H1 (cell line): ENCODE data around the gene C20orf202. TPM values are rescaled to one million over a fixed set of nuclear protein-coding genes. Genes with fewer than 3 reads are reported as not detected.
A peak's percentile ranks its signal among the peaks of the same experiment; 100 is the strongest.

ENCODE experiments used
- CTCF ChIA-PET: fragments of 300-600 bp; sonication (Branson Sonifier 250); formaldehyde crosslinking; loops from one replicate; lab custom pipeline; 2021; ENCODE audit not compliant: partially characterized antibody; lab: Charles Lee
- POLR2A ChIA-PET: fragments of 300-600 bp; sonication (Branson Sonifier 250); formaldehyde crosslinking; loops from one replicate; lab custom pipeline; 2021; ENCODE audit warnings: inconsistent platforms; ENCODE audit not compliant: partially characterized antibody; lab: Charles Lee
- DNase-seq, 2 experiments: peaks; one replicate each; pipeline versions ENCODE4 v3.0.0 to v3.0.0-alpha.2; 2010 to 2022; ENCODE audit warnings: low spot score in 2 of 2, low read depth in 1 of 2, mixed read lengths in 1 of 2
- FAIRE-seq: peaks from 2 replicates; lab custom pipeline; 2011; peaks lifted over from hg19 to GRCh38; lab: Jason Lieb, UNC
- H2AFZ ChIP-seq: 2 replicates; pipeline ENCODE4 v1.8.1; 2012; ENCODE audit warnings: low read length, inconsistent platforms
- H2AK5ac ChIP-seq: 2 replicates; pipeline ENCODE4 v1.6.1; 2013; ENCODE audit warnings: low read depth, low read length
- H2BK120ac ChIP-seq: replicated peaks from 2 replicates; pipeline ENCODE3; 2013; ENCODE audit warnings: low read depth, low read length, inconsistent platforms
- H2BK12ac ChIP-seq: 2 replicates; pipeline ENCODE4 v1.6.1; 2013; ENCODE audit warnings: low read depth, low read length
- H2BK15ac ChIP-seq: 2 replicates; pipeline ENCODE4 v1.6.1; 2013; ENCODE audit warnings: low read length
- H2BK20ac ChIP-seq: 2 replicates; pipeline ENCODE4 v1.6.1; 2013; ENCODE audit warnings: low read length
- H2BK5ac ChIP-seq: 2 replicates; pipeline ENCODE4 v1.6.1; 2013; ENCODE audit warnings: low read depth, low read length
- H3K14ac ChIP-seq: 2 replicates; pipeline ENCODE4 v1.6.1; 2013; ENCODE audit warnings: inconsistent platforms; ENCODE audit not compliant: insufficient read length
- H3K18ac ChIP-seq: 2 replicates; pipeline ENCODE4 v1.6.1; 2013; ENCODE audit warnings: low read length; ENCODE audit errors: extremely low read depth
- H3K23ac ChIP-seq: 2 replicates; pipeline ENCODE4 v1.6.1; 2013; ENCODE audit warnings: inconsistent platforms; ENCODE audit not compliant: insufficient read length
- H3K23me2 ChIP-seq: 2 replicates; pipeline ENCODE4 v1.6.1; 2013; ENCODE audit warnings: low read depth, low read length
- H3K27ac ChIP-seq: 2 replicates; pipeline ENCODE4 v1.6.1; 2011; ENCODE audit warnings: low read depth, low read length, inconsistent platforms
- H3K27me3 ChIP-seq, 4 experiments: replicated peaks in 1 of 4; 1 replicate in 1 of 4; 2 replicates in 3 of 4; pipeline versions ENCODE4 v1.6.1 to v1.8.1; 2011 to 2013; ENCODE audit warnings: low read length in 3 of 4, mild to moderate bottlenecking in 3 of 4, inconsistent platforms in 2 of 4, mixed read lengths in 2 of 4, moderate library complexity in 1 of 4; ENCODE audit not compliant: control insufficient read depth in 3 of 4, insufficient read depth in 3 of 4; ENCODE audit errors: extremely low read depth in 1 of 4
- H3K36me3 ChIP-seq, 4 experiments: 2 replicates each; pipeline versions ENCODE4 v1.6.1 to v1.8.1; 2011 to 2013; ENCODE audit warnings: mild to moderate bottlenecking in 4 of 4, low read length in 3 of 4, moderate library complexity in 2 of 4, control low read depth in 1 of 4, inconsistent platforms in 1 of 4; ENCODE audit not compliant: insufficient read depth in 4 of 4, control insufficient read depth in 2 of 4
- H3K4ac ChIP-seq: replicated peaks from 2 replicates; pipeline ENCODE3; 2013; ENCODE audit warnings: low read length, low read depth, mixed read lengths, inconsistent platforms; ENCODE audit not compliant: insufficient read length
- H3K4me1 ChIP-seq, 4 experiments: replicated peaks in 1 of 4; 1 replicate in 1 of 4; 2 replicates in 3 of 4; pipeline versions ENCODE4 v1.6.1 to v1.8.1; 2011 to 2013; ENCODE audit warnings: low read length in 3 of 4, inconsistent platforms in 2 of 4, mixed read lengths in 1 of 4; ENCODE audit not compliant: insufficient read depth in 4 of 4, control insufficient read depth in 3 of 4
- H3K4me2 ChIP-seq, 2 experiments: 2 replicates each; pipeline versions ENCODE4 v1.6.1 to v1.8.1; 2011 to 2013; ENCODE audit warnings: low read depth in 2 of 2, low read length in 2 of 2, control low read depth in 1 of 2, inconsistent platforms in 1 of 2, mild to moderate bottlenecking in 1 of 2; ENCODE audit not compliant: insufficient read depth in 1 of 2
- H3K4me3 ChIP-seq, 4 experiments: fragments of 200-600, 300-600 bp in 1 of 4; sonication (generic), shearing (Covaris generic), sonication (Bioruptor Twin) in 1 of 4; 2 replicates each; pipeline versions ENCODE4 v1.5.1 to v1.8.1; 2011 to 2016; ENCODE audit warnings: low read length in 4 of 4, low read depth in 3 of 4, control low read depth in 2 of 4, inconsistent platforms in 2 of 4, mild to moderate bottlenecking in 2 of 4, mixed read lengths in 1 of 4, moderate library complexity in 1 of 4; ENCODE audit not compliant: insufficient read depth in 2 of 4; ENCODE audit errors: extremely low read depth in 1 of 4
- H3K56ac ChIP-seq: replicated peaks from 2 replicates; pipeline ENCODE3; 2013; ENCODE audit warnings: low read depth, mild to moderate bottlenecking, mixed read lengths, low read length, inconsistent platforms; ENCODE audit not compliant: insufficient read length
- H3K79me1 ChIP-seq: 2 replicates; pipeline ENCODE4 v1.6.1; 2013; ENCODE audit warnings: low read depth, low read length, control low read depth
- H3K79me2 ChIP-seq, 2 experiments: 2 replicates each; pipeline versions ENCODE4 v1.6.1 to v1.8.1; 2012 to 2013; ENCODE audit warnings: low read length in 2 of 2, mild to moderate bottlenecking in 2 of 2, inconsistent platforms in 1 of 2; ENCODE audit not compliant: insufficient read depth in 2 of 2, control insufficient read depth in 1 of 2
- H3K9ac ChIP-seq, 4 experiments: replicated peaks in 1 of 4; 1 replicate in 1 of 4; 2 replicates in 3 of 4; pipeline versions ENCODE4 v1.6.1 to v1.8.1; 2011 to 2013; ENCODE audit warnings: low read depth in 3 of 4, low read length in 3 of 4, control low read depth in 2 of 4, mild to moderate bottlenecking in 2 of 4, moderate library complexity in 2 of 4, inconsistent platforms in 1 of 4; ENCODE audit errors: extremely low read depth in 1 of 4
- H3K9me3 ChIP-seq, 2 experiments: 2 replicates each; pipeline versions ENCODE4 v1.6.1 to v1.8.1; 2012 to 2013; ENCODE audit warnings: mild to moderate bottlenecking in 2 of 2, moderate library complexity in 2 of 2, control low read depth in 1 of 2, inconsistent platforms in 1 of 2, low read depth in 1 of 2, low read length in 1 of 2, mixed read lengths in 1 of 2; ENCODE audit not compliant: insufficient read depth in 2 of 2
- H4K20me1 ChIP-seq, 2 experiments: replicated peaks in 1 of 2; 2 replicates each; pipeline versions ENCODE3 to v1.8.1; 2011 to 2013; ENCODE audit warnings: inconsistent platforms in 2 of 2, low read length in 2 of 2, mild to moderate bottlenecking in 1 of 2; ENCODE audit not compliant: insufficient read depth in 2 of 2, control insufficient read depth in 1 of 2
- H4K5ac ChIP-seq: 2 replicates; pipeline ENCODE4 v1.6.1; 2013; ENCODE audit warnings: low read length, low read depth, mixed read lengths, inconsistent platforms; ENCODE audit not compliant: insufficient read length
- H4K8ac ChIP-seq: 2 replicates; pipeline ENCODE4 v1.8.0; 2013; ENCODE audit warnings: mild to moderate bottlenecking, moderate library complexity, low read length, inconsistent platforms; ENCODE audit not compliant: insufficient read depth; ENCODE audit errors: extremely low read depth
- H4K91ac ChIP-seq: replicated peaks from 2 replicates; pipeline ENCODE3; 2013; ENCODE audit warnings: low read length, mixed read lengths, inconsistent platforms; ENCODE audit not compliant: insufficient read length
- BACH1 ChIP-seq: IDR thresholded peaks from 2 replicates; pipeline ENCODE4 v1.6.1; 2012; ENCODE audit warnings: low read length, improper control_type of control experiment
- CEBPB ChIP-seq: IDR thresholded peaks from 2 replicates; pipeline ENCODE4 v1.6.1; 2012; ENCODE audit warnings: low read depth, low read length
- CTCF ChIP-seq, 3 experiments: IDR thresholded peaks; 1 replicate in 2 of 3; 2 replicates in 1 of 3; pipeline versions ENCODE4 v1.5.1 to v1.6.1; 2011; ENCODE audit warnings: low read length in 3 of 3, mild to moderate bottlenecking in 3 of 3, inconsistent platforms in 2 of 3, low read depth in 1 of 3, moderate library complexity in 1 of 3; ENCODE audit not compliant: insufficient read depth in 1 of 3; ENCODE audit errors: control extremely low read depth in 1 of 3
- HDAC2 ChIP-seq, 2 experiments: fragments of 300-600 bp in 1 of 2; sonication (generic) in 1 of 2; IDR thresholded peaks; 2 replicates each; pipeline ENCODE4 v1.6.1; 2011 to 2012; ENCODE audit warnings: low read depth in 2 of 2, low read length in 2 of 2, mild to moderate bottlenecking in 2 of 2, moderate library complexity in 2 of 2, borderline replicate concordance in 1 of 2, inconsistent platforms in 1 of 2
- KDM1A ChIP-seq: fragments of 200-600, 300-600 bp; sonication (generic); IDR thresholded peaks from 2 replicates; pipeline ENCODE4 v1.7.1; 2016; ENCODE audit warnings: mild to moderate bottlenecking, low read length, borderline replicate concordance
- KDM5A ChIP-seq: fragments of 200-600 bp; IDR thresholded peaks from 2 replicates; pipeline ENCODE4 v1.7.1; 2012; ENCODE audit warnings: mild to moderate bottlenecking, low read length, inconsistent platforms, mixed read lengths
- RAD21 ChIP-seq, 2 experiments: IDR thresholded peaks in 1 of 2; conservative IDR thresholded peaks in 1 of 2; 2 replicates each; pipeline ENCODE4 v1.6.1; 2011; ENCODE audit warnings: low read depth in 2 of 2, low read length in 2 of 2, improper control_type of control experiment in 1 of 2, inconsistent platforms in 1 of 2, mild to moderate bottlenecking in 1 of 2, moderate library complexity in 1 of 2
- SIN3A ChIP-seq, 2 experiments: IDR thresholded peaks in 1 of 2; conservative IDR thresholded peaks in 1 of 2; 2 replicates each; pipeline ENCODE4 v1.6.1; 2011 to 2012; ENCODE audit warnings: low read length in 2 of 2, improper control_type of control experiment in 1 of 2, low read depth in 1 of 2, mild to moderate bottlenecking in 1 of 2
- WGBS, 2 experiments: shearing (Covaris generic) in 1 of 2; methylation state at CpG; one replicate each; pipeline versions ENCODE4 v1.1.6 to v1.1.7; 2013 to 2015; ENCODE audit warnings: low lambda C conversion rate in 2 of 2, mixed read lengths in 2 of 2, inconsistent platforms in 1 of 2, low coverage in 1 of 2, missing lambda C conversion rate in 1 of 2; ENCODE audit not compliant: insufficient replicate concordance in 2 of 2, insufficient coverage in 1 of 2, insufficient read length in 1 of 2; ENCODE audit errors: extremely low coverage in 1 of 2, missing lambda C conversion rate in 1 of 2; 5-methylcytosine and 5-hydroxymethylcytosine counted together
- polyA plus RNA-seq, 7 experiments: library from polyadenylated mRNA; depleted of rRNA in 3 of 7; stranded (reverse) in 5 of 7; unstranded in 2 of 7; fragments of >200 nt in 5 of 7; fragments of 200-250 nt in 2 of 7; gene quantifications; 1 replicate in 5 of 7; 2 replicates in 1 of 7; 4 replicates in 1 of 7; pipeline versions ENCODE4 v1.2.1 to v1.2.3, GENCODE V29; 2011 to 2013; ENCODE audit warnings: missing spikeins in 2 of 7, mixed read lengths in 2 of 7
- total RNA-seq: library from RNA; stranded (reverse); fragmentation: NEBNext Ultra II Directional; extraction: Animal tissue kit (Norgen Biotek cat#: 25700); gene quantifications from 2 replicates; pipeline ENCODE4 v1.2.1, GENCODE V29; 2021

The C20orf202 gene
- total and polyA plus RNA-seq, 2 of the 8 experiments (the other 6 are each of a cell fraction or from before 2014, with no cell fraction given): 0.12 TPM; not detected in 1

- ChIA-PET POLR2A (no interaction called here), CTCF (interaction anchor here (1.0 to 5.0 kb wide), 9 partner anchors 9 to 252 kb away, joined by 3 to 34 read pairs (median 4); no protein-coding TSS in a partner anchor)
- Histone ChIP-seq H3K4ac (no peak overlapping the region), H4K5ac (no peak overlapping the region), H3K27ac (no peak overlapping the region), H3K79me1 (0 out of 2 replicates have a peak, but pooled peaks cover 2% of the 10 kb centered on the region), H3K4me2 (peak overlapping the region; percentile 15 to 63), H3K79me2 (no peaks in the 10 kb centered on the region), H2BK15ac (peak overlapping the region; percentile 36; the same call in 1 of the 2 replicates), H3K4me3 (peak overlapping the region in 2 of 4 experiments; percentile 41 to 72; a peak in 4 of 8 replicates), H3K18ac (no peak overlapping the region; the same call in 1 of the 2 replicates), H2BK5ac (no peak overlapping the region), H2BK12ac (peak overlapping the region; percentile 91), H3K4me1 (peaks cover 0 to 14% (median 8%) of the 10 kb centered on the region in 4 experiments; a peak in 5 of 7 replicates), H2AK5ac (no peak overlapping the region), H2AFZ (no peak overlapping the region), H3K14ac (no peak overlapping the region), H3K56ac (no peak overlapping the region), H3K23me2 (peaks cover 11% of the 10 kb centered on the region; the same call in 1 of the 2 replicates), H3K9me3 (no peaks in the 10 kb centered on the region), H2BK20ac (no peak overlapping the region), H3K23ac (no peak overlapping the region), H4K20me1 (peaks cover 0 to 5% of the 10 kb centered on the region in 2 experiments), H3K36me3 (no peaks in the 10 kb centered on the region; a peak in 1 of 8 replicates), H3K27me3 (peaks cover 8 to 38% (median 26%) of the 10 kb centered on the region in 4 experiments), H4K91ac (no peak overlapping the region), H4K8ac (no peak overlapping the region), H3K9ac (no peak overlapping the region), H2BK120ac (no peak overlapping the region)
- DNase-seq: peak; percentile 21 to 84
- TF ChIP-seq CEBPB (no peak), BACH1 (peak; percentile 48; the same call in 1 of the 2 replicates), KDM5A (no peak), CTCF (IDR thresholded peaks at IDR 0.05; ENCODE audit: control extremely low read depth in 1 of 3, insufficient read depth in 1 of 3, low read depth in 1 of 3, low read length in 3 of 3) (peak; percentile 57 to 74 (median 68)), RAD21 (IDR thresholded peaks at IDR 0.05 in 1 of 2, conservative IDR thresholded peaks at IDR 0.05 in 1 of 2; ENCODE audit: low read depth in 2 of 2, low read length in 2 of 2) (peak; percentile 63 to 65), SIN3A (conservative IDR thresholded peaks at IDR 0.05 in 1 of 2, IDR thresholded peaks at IDR 0.05 in 1 of 2; ENCODE audit: low read depth in 1 of 2, low read length in 2 of 2) (0 out of 4 replicates have a peak, but pooled peaks of 1 of the 2 experiments have one; percentile 8), HDAC2 (IDR thresholded peaks at IDR 0.05; ENCODE audit: borderline replicate concordance in 1 of 2, low read depth in 2 of 2, low read length in 2 of 2) (peak in 1 of 2 experiments; percentile 72; a peak in 1 of 4 replicates), KDM1A (peak; percentile 85; the same call in 1 of the 2 replicates)
- WGBS, 2 experiments: 43% methylated on average over 7 of the region's 20 CpGs; no CpG with 5 or more reads in 1 of the 2 experiments
- no peak for FAIRE-seq
Observed at GRCh38 chr20:1185790-1186334, 17.4 kb upstream of the C20orf202 start.
